Kidney (tissue), 14 donors: ENCODE results near the gene SENP8. TPM values are rescaled to one million over a fixed set of nuclear protein-coding genes. Genes with fewer than 3 reads are reported as not detected.

Source experiments
- DNase-seq, 5 donors: peaks; one replicate each; pipeline ENCODE4 v3.0.0-alpha.2; 2013 to 2020
- FAIRE-seq: peaks from 2 replicates; lab custom pipeline; 2012; peaks lifted over from hg19 to GRCh38; lab: Jason Lieb, UNC
- H3K27ac ChIP-seq, 2 donors: one replicate each; pipeline ENCODE4 v1.7.0; 2013; ENCODE audit warnings: low read depth in 2 of 2, low read length in 2 of 2, inconsistent platforms in 1 of 2
- H3K27me3 ChIP-seq: one replicate; pipeline ENCODE4 v1.7.1; 2013; ENCODE audit warnings: low read length, inconsistent platforms; ENCODE audit not compliant: control insufficient read depth, insufficient read depth
- H3K36me3 ChIP-seq, 3 donors: one replicate each; pipeline versions ENCODE4 v1.7.0 to v1.7.1; 2013; ENCODE audit warnings: low read length in 3 of 3, control low read depth in 1 of 3, inconsistent platforms in 1 of 3; ENCODE audit not compliant: insufficient read depth in 3 of 3, control insufficient read depth in 2 of 3
- H3K4me1 ChIP-seq, 3 donors: one replicate each; pipeline versions ENCODE4 v1.7.0 to v1.7.1; 2013; ENCODE audit warnings: low read length in 3 of 3, inconsistent platforms in 1 of 3, low read depth in 1 of 3; ENCODE audit not compliant: control insufficient read depth in 2 of 3, insufficient read depth in 2 of 3
- H3K4me3 ChIP-seq, 3 donors: one replicate each; pipeline versions ENCODE4 v1.7.0 to v1.8.1; 2013; ENCODE audit warnings: low read length in 3 of 3, control low read depth in 1 of 3, inconsistent platforms in 1 of 3
- H3K9ac ChIP-seq, 3 donors: one replicate each; pipeline versions ENCODE4 v1.7.0 to v1.7.1; 2013; ENCODE audit warnings: low read length in 3 of 3, control low read depth in 1 of 3, inconsistent platforms in 1 of 3
- H3K9me3 ChIP-seq, 3 donors: one replicate each; pipeline versions ENCODE4 v1.7.0 to v1.7.1; 2013; ENCODE audit warnings: low read length in 3 of 3, control low read depth in 1 of 3, inconsistent platforms in 1 of 3; ENCODE audit not compliant: control insufficient read depth in 2 of 3, insufficient read depth in 1 of 3
- CTCF ChIP-seq: IDR thresholded peaks from 3 replicates; pipeline ENCODE4 v1.5.1; 2012; ENCODE audit warnings: mild to moderate bottlenecking, moderate library complexity, borderline replicate concordance; ENCODE audit not compliant: insufficient read depth; ENCODE audit errors: extremely low read depth
- intact Hi-C: fragments of 100-400 bp; cut with DNase I; formaldehyde crosslinking; loops from one replicate; pipeline ENCODE4 v1.11.1; 2022
- polyA plus RNA-seq: library from polyadenylated mRNA; stranded (reverse); fragments of 350-450 nt; fragmentation: Illumina TruSeq; extraction: RNeasy Lipid Tissue Mini Kit (QIAGEN cat#74804); gene quantifications from one replicate; pipeline ENCODE4 v1.2.3, GENCODE V29; 2014; ENCODE audit warnings: low read depth, low replicate concordance; ENCODE audit not compliant: insufficient read depth
- total RNA-seq: library from RNA; stranded (reverse); fragmentation: NEBNext Ultra II Directional; extraction: Animal tissue kit (Norgen Biotek cat#: 25700); gene quantifications from one replicate; pipeline ENCODE4 v1.2.1, GENCODE V29; 2021
- donor health status: control.
- donor health status: control.
- donor health status: control.
- donor health status: control.
- donor health status: control.
- donor health status: DM: yes; HTN: yes; CAD: no.
- donor health status: Normal renal cell carcinoma (clear cell type).

SENP8 gene
- total and polyA plus RNA-seq, 2 donors from 2014 or later: 4.8 to 5.6 TPM

DNA sequence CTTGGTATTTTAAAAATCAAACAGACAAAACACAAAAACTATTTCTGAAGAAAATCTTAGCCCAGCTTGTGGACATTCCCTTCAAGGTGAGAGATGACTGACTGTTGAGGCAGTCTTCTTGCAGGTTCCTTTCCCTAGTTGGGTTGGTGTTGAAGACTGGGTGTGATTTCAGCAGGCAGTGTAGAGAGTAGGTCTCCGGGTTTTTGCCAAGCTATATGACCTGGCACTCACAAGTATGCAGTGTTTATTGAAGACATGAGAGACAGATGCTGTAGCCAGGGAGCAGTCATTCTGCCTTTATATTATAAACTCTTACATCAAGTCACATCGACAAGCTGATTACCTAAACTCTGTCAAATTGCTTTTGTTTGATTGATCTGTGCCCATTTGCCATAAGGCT lies 17.5 kb downstream of the SENP8 start:
- no peaks in the 10 kb centered on the region for H3K27me3 ChIP-seq
- peaks cover 0 to 6% (median 3%) of the 10 kb centered on the region in 3 donors for H3K4me1 ChIP-seq
- H3K9me3 ChIP-seq: no peaks in the 10 kb centered on the region
- H3K27ac ChIP-seq: no peak overlapping the region
- H3K4me3 ChIP-seq: no peak overlapping the region
- no peak for DNase-seq
- H3K9ac ChIP-seq: no peak overlapping the region
- intact Hi-C loops: no loop called here
- H3K36me3 ChIP-seq: no peaks in the 10 kb centered on the region
- no peak for FAIRE-seq
- TF ChIP-seq CTCF: no peak

DNA sequence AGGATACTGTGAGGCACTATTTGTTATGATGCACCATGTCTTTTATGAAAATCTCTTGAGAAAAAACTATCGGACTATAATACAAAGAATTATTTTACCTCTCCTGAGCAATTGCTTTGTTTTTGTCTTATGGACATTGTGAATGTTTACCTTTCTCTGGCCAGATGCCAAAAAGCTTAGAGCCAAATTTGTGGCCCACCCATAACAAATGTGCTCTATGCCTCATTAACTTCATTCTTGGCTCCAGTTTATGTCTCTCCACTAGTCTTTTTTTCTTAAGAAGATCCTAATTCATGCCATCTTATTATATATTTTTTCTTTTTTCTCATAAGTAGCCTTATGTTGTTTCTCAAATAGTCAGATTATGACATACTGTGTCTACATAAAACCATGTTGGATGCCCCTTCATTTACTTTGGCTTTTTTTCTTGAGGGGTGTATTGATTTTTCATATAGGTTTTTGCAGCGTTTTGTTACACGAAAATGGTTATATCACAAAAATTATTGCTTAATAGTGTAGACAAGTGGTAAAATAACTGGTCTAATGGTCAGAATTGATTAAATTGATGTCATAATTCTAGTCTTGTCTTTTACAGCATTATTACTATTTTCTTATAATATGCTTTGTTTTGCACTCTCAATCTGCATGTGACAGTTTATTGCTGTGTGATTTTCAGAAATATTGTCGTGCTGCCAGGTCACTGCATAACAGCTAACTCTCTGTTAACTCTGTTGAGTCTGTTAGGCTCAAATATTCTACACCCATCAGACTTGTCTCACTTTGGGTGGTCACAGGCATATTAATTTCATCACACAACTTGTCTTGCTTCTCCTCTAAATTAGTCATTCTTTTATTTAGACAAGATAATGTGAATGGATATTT lies 18.2 kb downstream of the SENP8 start:
- Histone ChIP-seq H3K4me1 (peaks cover 2 to 10% (median 6%) of the 10 kb centered on the region in 3 donors), H3K27me3 (no peaks in the 10 kb centered on the region), H3K27ac (no peak overlapping the region), H3K36me3 (no peaks in the 10 kb centered on the region), H3K4me3 (no peak overlapping the region), H3K9me3 (no peaks in the 10 kb centered on the region), H3K9ac (no peak overlapping the region)
- TF ChIP-seq CTCF: no peak
- FAIRE-seq: no peak
- peak in 2 of 5 donors; percentile 68 to 73 for DNase-seq
- intact Hi-C loops: no loop called here

GRCh38 chr15:72139667-72140066 lies 21.5 kb downstream of the SENP8 start:
- Histone ChIP-seq H3K4me1 (peaks cover 3 to 14% (median 10%) of the 10 kb centered on the region in 3 donors), H3K27me3 (no peaks in the 10 kb centered on the region), H3K9me3 (no peaks in the 10 kb centered on the region), H3K4me3 (no peak overlapping the region), H3K36me3 (no peaks in the 10 kb centered on the region), H3K9ac (no peak overlapping the region), H3K27ac (peak overlapping the region in 1 of 2 donors; percentile 5)
- DNase-seq (no peak), FAIRE-seq (no peak)
- intact Hi-C loops: no loop called here
- TF ChIP-seq CTCF: no peak
